HCT116 (cell line): Measurements from ENCODE around the gene PCDHA10. TPM values are rescaled to one million over a fixed set of nuclear protein-coding genes. Genes with fewer than 3 reads are reported as not detected.
"Not testable (repeated sequence)": the region's sequence is repeated elsewhere in the genome, so short reads cannot be mapped to it uniquely, and the experiment has no call there.

Experiments
- ATAC-seq: fragments of 200-7000 bp; cut with Tn5 transposase; 2 replicates; pipeline ENCODE4 v1.9.1; 2020; ENCODE audit warnings: mild to moderate bottlenecking, moderate library complexity
- BruUV-seq: library from RNA; stranded (reverse); fragments of 400-500 nt; replicated peaks from 2 replicates; lab custom pipeline; 2021; lab: Mats Ljungman, UMichigan
- CTCF ChIA-PET: fragments of 300-600 bp; sonication (Branson Sonifier 250); formaldehyde crosslinking; loops from one replicate; lab custom pipeline; 2021; ENCODE audit warnings: antibody characterized with exemption; lab: Charles Lee
- POLR2A ChIA-PET: fragments of 300-600, 350-600 bp; sonication (Branson Sonifier 250); formaldehyde crosslinking; loops from one replicate; lab custom pipeline; 2021; ENCODE audit warnings: antibody characterized with exemption; lab: Charles Lee
- RAD21 ChIA-PET, 2 experiments: fragments of 300-600 bp; sonication (Branson Sonifier 250); formaldehyde crosslinking; loops; one replicate each; lab custom pipeline; 2023; ENCODE audit warnings: low total read pairs in 2 of 2; ENCODE audit not compliant: uncharacterized antibody in 2 of 2, unreplicated experiment in 2 of 2, low non-redundant PET in 1 of 2; lab: Charles Lee
- DNase-seq: peaks from one replicate; pipeline ENCODE4 v3.0.0-alpha.2; 2010; ENCODE audit warnings: low read depth, low spot score
- H2AFZ ChIP-seq: fragments of 200-600 bp; shearing (Covaris generic), sonication (generic); 2 replicates; pipeline ENCODE4 v1.6.1; 2017; ENCODE audit warnings: low read depth, mixed run types, mixed read lengths, antibody characterized with exemption, low read length; ENCODE audit not compliant: poor library complexity, severe bottlenecking
- H3K27ac ChIP-seq: 2 replicates; pipeline ENCODE4 v1.5.1; 2012; ENCODE audit warnings: low read depth, low read length
- H3K27me3 ChIP-seq: fragments of 200-600 bp; sonication (generic); 2 replicates; pipeline ENCODE4 v1.6.1; 2016; ENCODE audit warnings: mixed run types, low read length, mixed read lengths; ENCODE audit not compliant: insufficient read depth
- H3K36me3 ChIP-seq, 2 experiments: fragments of 200-500 bp in 1 of 2; fragments of 200-600 bp in 1 of 2; sonication (Bioruptor generic) in 1 of 2; sonication (generic) in 1 of 2; 2 replicates each; pipeline versions ENCODE4 v1.5.1 to v1.6.1; 2014 to 2016; ENCODE audit warnings: low read length in 2 of 2, inconsistent platforms in 1 of 2, mixed read lengths in 1 of 2, mixed run types in 1 of 2; ENCODE audit not compliant: insufficient read depth in 2 of 2, control insufficient read depth in 1 of 2
- H3K4me1 ChIP-seq, 2 experiments: fragments of 200-600 bp in 1 of 2; sonication (generic) in 1 of 2; 2 replicates each; pipeline versions ENCODE4 v1.5.1 to v1.6.1; 2012 to 2017; ENCODE audit warnings: low read length in 2 of 2, inconsistent platforms in 1 of 2, mild to moderate bottlenecking in 1 of 2, mixed read lengths in 1 of 2, mixed run types in 1 of 2, moderate library complexity in 1 of 2; ENCODE audit not compliant: insufficient read depth in 2 of 2, control insufficient read depth in 1 of 2
- H3K4me2 ChIP-seq: fragments of 200-600 bp; sonication (generic); 2 replicates; pipeline ENCODE4 v1.6.1; 2017; ENCODE audit warnings: mixed run types, low read length, mixed read lengths
- H3K4me3 ChIP-seq, 2 experiments: fragments of 200-600 bp in 1 of 2; sonication (generic) in 1 of 2; replicated peaks in 1 of 2; 2 replicates each; pipeline ENCODE4 v1.5.1; 2011 to 2016; ENCODE audit warnings: low read length in 2 of 2, control low read depth in 1 of 2, low read depth in 1 of 2, mild to moderate bottlenecking in 1 of 2, mixed read lengths in 1 of 2, mixed run types in 1 of 2
- H3K79me2 ChIP-seq: fragments of 200-600 bp; sonication (generic); 2 replicates; pipeline ENCODE4 v1.6.1; 2017; ENCODE audit warnings: mild to moderate bottlenecking, mixed run types, low read length, moderate library complexity, mixed read lengths; ENCODE audit not compliant: insufficient read depth
- H3K9ac ChIP-seq: fragments of 200-600 bp; sonication (generic); 2 replicates; pipeline ENCODE4 v1.6.1; 2016; ENCODE audit warnings: low read length, mixed read lengths
- H3K9me2 ChIP-seq: fragments of 200-600 bp; sonication (generic), shearing (Covaris generic); 2 replicates; pipeline ENCODE4 v1.6.1; 2017; ENCODE audit warnings: mixed run types, mild to moderate bottlenecking, moderate library complexity; ENCODE audit not compliant: insufficient read depth
- H3K9me3 ChIP-seq, 2 experiments: fragments of 200-500 bp in 1 of 2; fragments of 200-600 bp in 1 of 2; sonication (Bioruptor generic) in 1 of 2; sonication (generic) in 1 of 2; 2 replicates each; pipeline ENCODE4 v1.6.1; 2014 to 2017; ENCODE audit warnings: low read length in 2 of 2, mixed read lengths in 2 of 2, inconsistent platforms in 1 of 2, low read depth in 1 of 2, mild to moderate bottlenecking in 1 of 2, mixed run types in 1 of 2, moderate library complexity in 1 of 2; ENCODE audit not compliant: control insufficient read depth in 1 of 2, insufficient read depth in 1 of 2
- H4K20me1 ChIP-seq: fragments of 200-600 bp; sonication (generic), shearing (Covaris generic); 2 replicates; pipeline ENCODE4 v1.6.1; 2017; ENCODE audit warnings: mixed run types, mild to moderate bottlenecking, moderate library complexity; ENCODE audit not compliant: insufficient read depth
- intact Hi-C: fragments of 100-400 bp; cut with micrococcal nuclease; formaldehyde crosslinking; loops from 2 replicates; pipeline ENCODE4 v1.10.0; 2022
- total RNA-seq: library from RNA; stranded (reverse); gene quantifications from one replicate; pipeline ENCODE4 v1.2.1, GENCODE V29; 2021; ENCODE audit not compliant: unreplicated experiment

PCDHA10 gene
- total RNA-seq, 1 experiment from 2014 or later: 0.05 TPM

DNA sequence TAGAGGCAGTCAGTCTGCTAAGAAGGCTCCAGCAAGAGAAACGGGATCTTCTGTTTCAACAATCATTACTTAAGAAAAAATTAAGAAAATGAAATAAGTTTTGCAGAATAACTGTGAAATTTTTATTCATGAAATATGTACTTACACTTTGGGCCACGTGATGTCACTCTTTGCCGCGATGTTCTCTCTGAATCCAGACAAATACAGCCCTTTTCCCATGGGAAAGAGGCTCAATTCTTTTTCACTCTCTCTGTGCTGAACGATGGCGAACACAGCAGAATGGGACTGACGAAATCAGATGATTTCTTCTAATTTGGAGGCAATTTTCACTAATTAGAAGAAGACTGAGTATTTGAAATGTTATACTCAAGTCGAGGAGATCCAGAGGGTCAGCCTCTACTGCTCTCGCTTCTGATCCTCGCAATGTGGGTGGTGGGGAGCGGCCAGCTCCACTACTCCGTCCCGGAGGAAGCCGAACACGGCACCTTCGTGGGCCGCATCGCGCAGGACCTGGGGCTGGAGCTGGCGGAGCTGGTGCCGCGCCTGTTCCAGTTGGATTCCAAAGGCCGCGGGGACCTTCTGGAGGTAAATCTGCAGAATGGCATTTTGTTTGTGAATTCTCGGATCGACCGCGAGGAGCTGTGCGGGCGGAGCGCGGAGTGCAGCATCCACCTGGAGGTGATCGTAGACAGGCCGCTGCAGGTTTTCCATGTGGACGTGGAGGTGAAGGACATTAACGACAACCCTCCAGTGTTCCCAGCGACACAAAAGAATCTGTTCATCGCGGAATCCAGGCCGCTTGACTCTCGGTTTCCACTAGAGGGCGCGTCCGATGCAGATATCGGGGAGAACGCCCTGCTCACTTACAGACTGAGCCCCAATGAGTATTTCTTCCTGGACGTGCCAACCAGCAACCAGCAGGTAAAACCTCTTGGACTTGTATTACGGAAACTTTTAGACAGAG is 7.3 kb upstream of the PCDHA10 start, which contains the start of gene PCDHA9:
Gene PCDHA9 (plus strand): TSS at position 244 of the 964 bp plus-strand sequence. CDS start 114 bp downstream, at position 358.
- H3K4me1 ChIP-seq, H3K4me2 ChIP-seq, H3K9ac ChIP-seq, H3K27ac ChIP-seq, RAD21 ChIA-PET, H2AFZ ChIP-seq, ATAC-seq, POLR2A ChIA-PET, H4K20me1 ChIP-seq, DNase-seq, H3K9me3 ChIP-seq, BruUV-seq, H3K27me3 ChIP-seq, H3K79me2 ChIP-seq, H3K36me3 ChIP-seq, H3K9me2 ChIP-seq, intact Hi-C loops, H3K4me3 ChIP-seq, CTCF ChIA-PET: not testable (repeated sequence)

DNA sequence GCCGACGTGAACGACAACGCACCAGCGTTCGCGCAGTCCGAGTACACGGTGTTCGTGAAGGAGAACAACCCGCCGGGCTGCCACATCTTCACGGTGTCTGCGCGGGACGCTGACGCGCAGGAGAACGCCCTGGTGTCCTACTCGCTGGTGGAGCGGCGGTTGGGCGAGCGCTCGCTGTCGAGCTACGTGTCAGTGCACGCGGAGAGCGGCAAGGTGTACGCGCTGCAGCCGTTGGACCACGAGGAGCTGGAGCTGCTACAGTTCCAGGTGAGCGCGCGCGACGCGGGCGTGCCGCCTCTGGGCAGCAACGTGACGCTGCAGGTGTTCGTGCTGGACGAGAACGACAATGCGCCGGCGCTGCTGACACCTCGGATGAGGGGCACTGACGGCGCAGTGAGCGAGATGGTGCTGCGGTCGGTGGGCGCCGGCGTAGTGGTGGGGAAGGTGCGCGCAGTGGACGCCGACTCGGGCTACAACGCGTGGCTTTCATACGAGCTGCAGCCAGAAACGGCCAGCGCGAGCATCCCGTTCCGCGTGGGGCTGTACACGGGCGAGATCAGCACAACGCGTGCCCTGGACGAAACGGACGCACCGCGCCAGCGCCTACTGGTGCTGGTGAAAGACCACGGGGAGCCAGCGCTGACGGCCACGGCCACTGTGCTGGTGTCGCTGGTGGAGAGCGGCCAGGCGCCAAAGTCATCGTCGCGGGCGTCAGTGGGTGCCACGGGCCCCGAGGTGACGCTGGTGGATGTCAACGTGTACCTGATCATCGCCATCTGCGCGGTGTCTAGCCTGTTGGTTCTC is 5.7 kb upstream of the PCDHA10 start:
- H2AFZ ChIP-seq, H4K20me1 ChIP-seq, H3K9me3 ChIP-seq, H3K36me3 ChIP-seq, H3K27me3 ChIP-seq, RAD21 ChIA-PET, H3K9me2 ChIP-seq, H3K4me1 ChIP-seq, CTCF ChIA-PET, H3K4me2 ChIP-seq, ATAC-seq, H3K4me3 ChIP-seq, H3K27ac ChIP-seq, POLR2A ChIA-PET, H3K9ac ChIP-seq, H3K79me2 ChIP-seq, DNase-seq, BruUV-seq: not testable (repeated sequence)
- intact Hi-C loops: loop anchor here (10.0 kb wide), 1 partner anchor 715 kb away; no protein-coding TSS in a partner anchor
